ENCODE results near the gene PTPN14.

PTPN14 gene

GRCh38 chr1:214469290-214469689 lies 82.1 kb downstream of the PTPN14 start:
- no peak for TF ChIP-seq CTCF (IDR thresholded peaks at IDR 0.05; ENCODE audit: low read depth, low read length)

GRCh38 chr1:214467078-214467585 lies 84.3 kb downstream of the PTPN14 start:
- no peak overlapping the region for H3K4me3 ChIP-seq (replicated peaks in 1 of 2; ENCODE audit: low read depth in 2 of 2, low read length in 2 of 2)
- no peak for DNase-seq (ENCODE audit: low read depth in 2 of 2)
- no peak for TF ChIP-seq CTCF (IDR thresholded peaks at IDR 0.05; ENCODE audit: low read depth, low read length)

More at GRCh38 chr1:214469290-214469689, 82.1 kb downstream of the PTPN14 start:
- no peak for DNase-seq (ENCODE audit: low read depth in 2 of 2)
- H3K4me3 ChIP-seq (replicated peaks in 1 of 2; ENCODE audit: low read depth in 2 of 2, low read length in 2 of 2), result no peak overlapping the region

GRCh38 chr1:214466403-214467077 lies 84.9 kb downstream of the PTPN14 start:
- H3K4me3 ChIP-seq (replicated peaks in 1 of 2; ENCODE audit: low read depth in 2 of 2, low read length in 2 of 2), result no peak overlapping the region
- no peak for TF ChIP-seq CTCF (IDR thresholded peaks at IDR 0.05; ENCODE audit: low read depth, low read length)
- DNase-seq (ENCODE audit: low read depth in 2 of 2), result no peak

GRCh38 chr1:214464445-214465287 lies 86.7 kb downstream of the PTPN14 start:
- TF ChIP-seq CTCF (IDR thresholded peaks at IDR 0.05; ENCODE audit: low read depth, low read length), result no peak
- no peak for DNase-seq (ENCODE audit: low read depth in 2 of 2)
- no peak overlapping the region for H3K4me3 ChIP-seq (replicated peaks in 1 of 2; ENCODE audit: low read depth in 2 of 2, low read length in 2 of 2)

- no peak for DNase-seq (ENCODE audit: low read depth in 2 of 2)
- no peak overlapping the region for H3K4me3 ChIP-seq (replicated peaks in 1 of 2; ENCODE audit: low read depth in 2 of 2, low read length in 2 of 2)
- no peak for TF ChIP-seq CTCF (IDR thresholded peaks at IDR 0.05; ENCODE audit: low read depth, low read length)
Observed at GRCh38 chr1:214463596-214463995, 87.8 kb downstream of the PTPN14 start.

GRCh38 chr1:214462882-214463281 lies 88.5 kb downstream of the PTPN14 start:
- DNase-seq (ENCODE audit: low read depth in 2 of 2), result no peak
- no peak for TF ChIP-seq CTCF (IDR thresholded peaks at IDR 0.05; ENCODE audit: low read depth, low read length)
- H3K4me3 ChIP-seq (replicated peaks in 1 of 2; ENCODE audit: low read depth in 2 of 2, low read length in 2 of 2), result no peak overlapping the region

All from cardiac fibroblast (primary cell).